Stimulated activated naive CD8-positive, alpha-beta T cell treated with anti-CD3 and anti-CD28 coated beads, Interleukin-15, Interleukin-2, amounts not matched to agents 100 ng/mL and 50 ng/mL, for 24 hours (primary cell): ENCODE data around the gene CDCA3.

Source experiments
- H3K27ac Mint-ChIP-seq: one replicate; pipeline ENCODE4 v1.8.0; 2021; ENCODE audit warnings: mild to moderate bottlenecking, mixed read lengths
- H3K27me3 Mint-ChIP-seq: one replicate; pipeline ENCODE4 v1.8.0; 2021; ENCODE audit warnings: mixed read lengths
- H3K36me3 Mint-ChIP-seq: one replicate; pipeline ENCODE4 v1.8.0; 2021; ENCODE audit warnings: low read depth, mixed read lengths
- H3K4me1 Mint-ChIP-seq: one replicate; pipeline ENCODE4 v1.8.0; 2021; ENCODE audit warnings: low read depth, mixed read lengths
- H3K4me3 Mint-ChIP-seq: one replicate; pipeline ENCODE4 v1.8.0; 2021; ENCODE audit warnings: mild to moderate bottlenecking, mixed read lengths
- H3K9me3 Mint-ChIP-seq: one replicate; pipeline ENCODE4 v1.8.0; 2021; ENCODE audit warnings: mixed read lengths

Gene CDCA3

DNA sequence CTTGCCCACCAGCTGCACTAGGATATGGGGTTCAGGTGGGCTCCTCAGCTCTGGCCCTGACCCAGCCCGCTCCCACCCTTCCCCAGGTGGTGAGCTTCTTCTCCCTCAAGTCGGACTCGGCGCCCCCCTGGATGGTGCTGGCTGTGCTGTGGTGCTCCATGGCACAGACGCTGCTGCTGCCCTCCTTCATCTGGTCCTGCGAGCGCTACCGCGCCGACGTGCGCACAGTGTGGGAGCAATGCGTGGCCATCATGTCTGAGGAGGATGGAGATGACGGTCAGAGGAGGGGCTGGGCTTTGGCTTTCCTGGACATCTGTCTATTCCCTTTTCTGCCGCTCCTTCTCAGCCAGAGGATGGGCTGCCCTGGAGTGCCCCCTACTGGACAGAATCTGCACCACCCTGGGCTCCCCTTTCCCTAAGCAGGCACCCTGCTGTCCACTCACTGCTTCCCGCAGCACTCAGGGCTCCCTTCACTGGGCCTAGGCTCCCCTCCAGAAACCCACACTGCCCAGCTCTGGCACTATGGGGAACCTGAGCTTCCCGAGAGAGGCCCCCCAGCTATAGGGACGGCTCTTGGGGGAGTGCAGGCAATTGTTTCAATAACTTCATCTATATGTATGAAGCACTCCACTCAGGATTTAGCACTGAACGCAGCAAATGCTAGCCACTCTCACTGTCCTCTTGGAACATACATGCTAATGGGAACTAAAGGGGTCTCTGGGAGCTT is 25.5 kb downstream of the CDCA3 start:
- Mint-ChIP-seq H3K27me3 (peaks cover 81% of the 10 kb centered on the region), H3K9me3 (no peaks in the 10 kb centered on the region), H3K27ac (no peak overlapping the region), H3K4me3 (no peak overlapping the region), H3K36me3 (no peaks in the 10 kb centered on the region), H3K4me1 (peaks cover 30% of the 10 kb centered on the region)

DNA sequence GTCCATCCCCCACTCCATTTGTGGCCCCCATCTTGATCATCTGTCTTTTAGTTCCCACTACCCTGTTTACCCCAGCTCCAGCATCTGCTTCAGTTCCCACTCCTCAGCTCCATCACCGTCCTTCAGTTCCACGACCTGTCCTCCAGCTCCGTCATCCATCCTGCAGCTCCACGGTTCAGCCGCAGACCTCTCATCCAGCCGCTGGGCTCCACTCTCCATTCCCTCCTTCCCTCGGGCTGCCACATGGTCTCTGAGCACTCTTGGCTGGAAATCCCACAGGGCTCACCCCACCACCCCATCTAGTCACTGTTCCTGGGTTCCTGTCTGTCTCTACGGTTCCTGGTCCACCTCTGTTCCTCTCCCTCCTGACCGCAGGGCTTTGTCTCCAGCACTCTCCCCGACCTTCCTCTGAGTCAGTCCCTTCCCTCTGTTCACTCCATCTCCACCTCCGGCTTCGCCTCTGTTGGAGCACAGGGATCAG is 26.1 kb downstream of the CDCA3 start:
- peaks cover 30% of the 10 kb centered on the region for H3K4me1 Mint-ChIP-seq
- H3K27me3 Mint-ChIP-seq: peaks cover 75% of the 10 kb centered on the region
- no peaks in the 10 kb centered on the region for H3K36me3 Mint-ChIP-seq
- H3K4me3 Mint-ChIP-seq: no peak overlapping the region
- H3K27ac Mint-ChIP-seq: peak overlapping the region; percentile 24
- no peaks in the 10 kb centered on the region for H3K9me3 Mint-ChIP-seq

DNA sequence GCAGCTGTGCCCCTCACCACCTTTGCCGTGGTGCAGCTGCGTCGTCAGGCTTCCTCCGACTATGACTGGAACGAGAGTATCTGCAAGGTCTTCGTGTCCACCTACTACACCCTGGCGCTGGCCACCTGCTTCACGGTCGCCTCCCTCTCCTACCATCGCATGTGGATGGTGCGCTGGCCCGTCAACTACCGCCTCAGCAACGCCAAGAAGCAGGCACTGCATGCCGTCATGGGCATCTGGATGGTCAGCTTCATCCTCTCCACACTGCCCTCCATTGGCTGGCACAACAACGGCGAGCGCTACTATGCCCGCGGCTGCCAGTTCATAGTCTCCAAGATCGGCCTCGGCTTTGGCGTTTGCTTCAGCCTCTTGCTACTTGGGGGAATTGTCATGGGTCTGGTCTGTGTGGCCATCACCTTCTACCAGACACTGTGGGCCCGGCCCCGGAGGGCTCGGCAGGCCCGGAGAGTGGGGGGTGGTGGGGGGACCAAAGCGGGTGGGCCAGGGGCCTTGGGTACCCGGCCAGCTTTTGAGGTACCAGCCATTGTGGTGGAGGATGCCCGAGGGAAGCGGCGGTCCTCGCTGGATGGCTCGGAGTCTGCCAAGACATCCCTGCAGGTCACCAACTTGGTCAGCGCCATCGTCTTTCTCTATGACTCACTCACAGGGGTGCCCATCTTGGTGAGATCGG is 26.9 kb downstream of the CDCA3 start:
- Mint-ChIP-seq H3K27ac (no peak overlapping the region), H3K4me1 (peaks cover 26% of the 10 kb centered on the region), H3K9me3 (no peaks in the 10 kb centered on the region), H3K27me3 (peaks cover 75% of the 10 kb centered on the region), H3K4me3 (no peak overlapping the region), H3K36me3 (no peaks in the 10 kb centered on the region)

DNA sequence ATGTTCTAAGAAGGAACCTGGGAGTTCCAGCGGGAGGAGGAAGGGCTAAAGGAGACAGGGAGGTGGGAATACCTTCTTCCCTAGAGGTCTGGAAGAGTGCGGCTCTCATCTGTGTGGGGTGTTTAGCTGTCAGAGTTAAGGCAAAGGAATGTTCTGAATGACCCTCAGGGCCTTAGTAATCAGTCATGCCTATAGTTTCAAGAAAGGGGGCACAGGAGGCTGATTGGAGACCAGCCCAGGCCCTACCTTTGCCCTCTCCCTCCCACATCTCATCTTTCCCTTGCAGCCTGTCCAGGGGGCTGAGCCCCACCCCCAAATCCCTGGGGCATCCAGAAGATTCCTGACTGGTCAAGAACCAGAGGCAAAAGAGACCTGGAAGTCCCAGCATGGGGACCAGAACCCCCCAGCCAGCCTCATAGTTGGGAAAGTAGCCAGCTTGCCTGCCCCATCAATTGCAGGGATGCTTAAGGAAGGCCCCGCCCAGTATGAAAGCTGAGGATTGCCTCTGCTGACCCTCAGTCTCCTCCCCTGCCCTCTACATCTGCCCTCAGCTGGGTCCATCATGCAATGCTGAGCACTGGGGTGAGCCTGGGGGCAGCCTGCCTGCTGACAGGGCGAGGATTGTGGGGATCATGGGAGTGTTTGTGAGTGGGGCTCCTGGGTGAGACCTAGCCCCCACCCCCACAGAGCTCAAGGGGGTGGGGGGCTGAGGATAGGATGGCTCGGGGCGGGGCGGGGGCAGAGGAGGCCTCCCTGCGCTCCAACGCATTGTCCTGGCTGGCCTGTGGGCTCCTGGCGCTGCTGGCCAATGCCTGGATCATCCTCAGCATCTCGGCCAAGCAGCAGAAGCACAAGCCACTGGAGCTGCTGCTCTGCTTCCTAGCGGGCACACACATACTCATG is 27.7 kb downstream of the CDCA3 start:
- Mint-ChIP-seq H3K27me3 (peaks cover 70% of the 10 kb centered on the region), H3K36me3 (no peaks in the 10 kb centered on the region), H3K4me1 (peaks cover 21% of the 10 kb centered on the region), H3K9me3 (no peaks in the 10 kb centered on the region), H3K4me3 (no peak overlapping the region), H3K27ac (no peak overlapping the region)

DNA sequence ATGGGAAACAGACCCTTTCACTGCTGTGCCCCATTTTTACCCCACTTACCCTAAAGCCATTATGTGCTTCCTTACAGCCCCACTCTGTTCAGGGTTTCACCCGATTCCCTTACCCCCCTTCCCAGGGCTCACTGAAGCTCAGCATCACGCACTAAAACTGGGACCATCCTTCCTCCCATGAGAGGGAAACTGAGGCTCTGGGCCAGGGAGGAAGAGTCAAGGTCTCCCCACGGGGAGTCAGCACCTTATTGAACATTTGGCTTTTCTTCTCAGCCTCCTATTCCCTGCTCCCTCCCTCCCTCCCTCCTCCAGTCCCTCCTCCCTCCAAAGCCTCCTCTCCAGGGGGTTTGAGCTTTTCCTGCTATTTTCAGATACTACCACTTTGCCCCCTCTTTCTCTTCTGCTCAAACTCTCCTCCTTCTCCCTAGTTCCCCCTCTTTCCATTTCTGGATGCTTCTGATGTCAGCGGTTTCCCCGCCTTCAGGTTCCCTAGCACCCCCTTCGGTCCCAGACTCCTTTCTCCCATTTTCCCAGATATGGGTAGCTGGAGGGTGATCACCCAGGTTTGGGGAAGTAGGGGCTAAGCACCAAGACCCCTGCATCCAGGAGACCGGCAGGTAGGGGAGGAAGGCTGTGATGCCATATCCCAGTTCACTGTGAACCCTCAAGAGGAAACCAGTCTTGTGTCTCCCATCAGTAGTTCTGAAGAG is 28.5 kb downstream of the CDCA3 start:
- peaks cover 16% of the 10 kb centered on the region for H3K4me1 Mint-ChIP-seq
- H3K27me3 Mint-ChIP-seq: peaks cover 65% of the 10 kb centered on the region
- no peak overlapping the region for H3K4me3 Mint-ChIP-seq
- no peaks in the 10 kb centered on the region for H3K9me3 Mint-ChIP-seq
- H3K27ac Mint-ChIP-seq: no peak overlapping the region
- H3K36me3 Mint-ChIP-seq: no peaks in the 10 kb centered on the region

DNA sequence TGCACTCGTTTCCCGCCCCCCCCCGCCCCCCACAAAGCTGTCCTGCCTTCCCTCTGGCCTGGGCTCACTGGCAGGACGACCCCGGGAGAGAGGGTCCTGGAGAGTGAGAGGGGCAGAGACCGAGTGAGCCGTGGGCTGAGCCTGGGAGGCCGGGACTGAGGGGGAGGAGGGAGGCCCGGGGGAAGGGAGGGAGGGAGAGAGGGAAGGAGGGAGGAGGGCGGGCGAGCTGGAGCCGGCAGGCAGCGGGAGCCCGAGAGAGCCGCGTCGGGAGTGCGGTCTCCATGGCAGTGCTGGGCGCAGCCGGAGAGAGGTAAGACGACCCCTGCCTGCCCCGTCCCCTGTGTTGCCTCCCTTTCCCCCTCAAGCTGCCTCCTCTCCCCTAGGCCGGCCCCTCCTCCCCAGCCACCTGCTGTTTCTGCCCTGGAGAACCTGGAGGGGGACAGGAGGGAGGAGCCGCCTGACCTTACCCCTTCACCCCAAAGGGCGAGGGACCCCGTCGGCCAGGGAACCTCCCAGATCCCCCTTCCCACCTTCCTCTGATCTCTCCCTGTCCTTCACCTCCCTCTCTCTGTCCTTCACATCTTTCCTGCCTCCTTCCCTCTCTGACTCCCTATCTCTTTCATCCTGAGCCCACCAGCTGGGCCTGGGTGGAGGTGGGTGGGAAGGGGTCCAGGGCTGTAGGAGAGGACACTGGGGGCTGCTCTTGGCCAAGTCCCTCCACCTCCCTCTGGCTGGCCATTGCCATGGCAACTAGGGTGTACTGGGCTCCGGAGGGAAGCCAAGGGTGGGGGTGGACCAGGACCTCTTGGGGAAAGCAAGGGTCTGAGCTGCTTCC is 29.3 kb downstream of the CDCA3 start, which contains the start of gene GPR162:
GPR162 (plus strand) TSS at position 231 of the 835 bp plus-strand sequence. CDS start 2,078 bp downstream, outside the sequence.
- Mint-ChIP-seq H3K36me3 (no peaks in the 10 kb centered on the region), H3K27ac (no peak within 1 kb of the TSS), H3K4me3 (peak within 1 kb of the TSS; percentile 7), H3K4me1 (peaks cover 12% of the 10 kb centered on the region), H3K27me3 (peaks cover 57% of the 10 kb centered on the region), H3K9me3 (no peaks in the 10 kb centered on the region)

DNA sequence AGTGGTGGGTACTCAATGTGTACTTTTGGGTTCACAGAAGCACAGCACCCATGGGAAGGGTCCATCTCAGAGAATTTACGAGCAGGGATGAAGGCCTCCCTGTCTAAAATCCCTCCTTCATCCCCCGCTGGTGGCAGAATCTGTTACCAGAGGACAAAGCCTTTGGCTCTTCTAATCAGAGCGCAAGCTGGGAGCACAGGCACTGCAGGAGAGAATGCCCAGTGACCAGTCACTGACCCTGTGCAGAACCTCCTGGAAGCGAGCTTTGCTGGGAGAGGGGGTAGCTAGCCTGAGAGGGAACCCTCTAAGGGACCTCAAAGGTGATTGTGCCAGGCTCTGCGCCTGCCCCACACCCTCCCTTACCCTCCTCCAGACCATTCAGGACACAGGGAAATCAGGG is 30.9 kb downstream of the CDCA3 start:
- no peaks in the 10 kb centered on the region for H3K36me3 Mint-ChIP-seq
- H3K27me3 Mint-ChIP-seq: peaks cover 46% of the 10 kb centered on the region
- H3K4me1 Mint-ChIP-seq: peaks cover 12% of the 10 kb centered on the region
- H3K27ac Mint-ChIP-seq: no peak overlapping the region
- H3K9me3 Mint-ChIP-seq: no peaks in the 10 kb centered on the region
- H3K4me3 Mint-ChIP-seq: no peak overlapping the region

DNA sequence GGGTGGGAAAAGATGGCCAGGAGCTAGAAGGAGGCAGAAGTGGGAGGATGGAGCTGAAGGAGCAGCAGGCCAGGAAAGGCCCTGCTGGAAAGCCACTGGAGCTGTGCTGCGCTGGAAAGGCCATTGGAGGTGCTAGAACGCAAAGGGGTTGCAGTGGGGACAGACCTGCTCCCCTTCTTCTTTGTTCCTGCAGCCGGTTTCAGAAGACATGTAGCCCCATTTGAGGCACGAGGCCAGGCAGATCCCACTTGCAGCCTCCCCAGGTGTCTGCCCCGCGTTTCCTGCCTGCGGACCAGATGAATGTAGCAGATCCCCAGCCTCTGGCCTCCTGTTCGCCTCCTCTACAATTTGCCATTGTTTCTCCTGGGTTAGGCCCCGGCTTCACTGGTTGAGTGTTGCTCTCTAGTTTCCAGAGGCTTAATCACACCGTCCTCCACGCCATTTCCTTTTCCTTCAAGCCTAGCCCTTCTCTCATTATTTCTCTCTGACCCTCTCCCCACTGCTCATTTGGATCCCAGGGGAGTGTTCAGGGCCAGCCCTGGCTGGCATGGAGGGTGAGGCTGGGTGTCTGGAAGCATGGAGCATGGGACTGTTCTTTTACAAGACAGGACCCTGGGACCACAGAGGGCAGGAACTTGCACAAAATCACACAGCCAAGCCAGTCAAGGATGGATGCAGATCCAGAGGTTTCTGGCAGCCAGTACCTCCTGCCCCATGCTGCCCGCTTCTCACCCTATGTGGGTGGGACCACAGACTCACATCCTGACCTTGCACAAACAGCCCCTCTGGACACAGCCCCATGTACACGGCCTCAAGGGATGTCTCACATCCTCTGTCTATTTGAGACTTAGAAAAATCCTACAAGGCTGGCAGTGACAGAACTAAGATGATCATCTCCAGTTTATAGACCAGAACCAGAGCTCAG is 31.7 kb downstream of the CDCA3 start:
- Mint-ChIP-seq H3K4me3 (no peak overlapping the region), H3K4me1 (peaks cover 12% of the 10 kb centered on the region), H3K36me3 (no peaks in the 10 kb centered on the region), H3K9me3 (no peaks in the 10 kb centered on the region), H3K27ac (no peak overlapping the region), H3K27me3 (peaks cover 38% of the 10 kb centered on the region)

DNA sequence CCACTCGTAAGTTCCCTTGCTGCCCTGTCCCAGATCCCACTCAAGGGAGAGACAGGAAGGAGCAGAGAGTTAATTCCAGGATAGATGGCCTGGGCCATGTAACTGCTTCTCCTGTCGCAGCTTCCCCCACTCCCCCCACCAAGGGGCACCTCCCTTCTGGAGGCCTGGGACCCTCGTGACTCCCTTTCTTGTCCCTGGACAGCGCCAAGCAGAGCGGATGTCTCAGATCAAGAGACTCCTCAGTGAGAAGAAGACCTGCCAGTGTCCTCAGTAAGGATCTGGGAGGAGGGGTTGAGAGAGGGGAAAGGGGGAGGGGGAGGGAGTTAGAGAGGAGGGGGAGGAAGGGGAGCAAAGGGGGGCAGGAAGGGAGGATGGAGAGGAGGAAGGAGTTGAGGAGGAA is 32.4 kb downstream of the CDCA3 start:
- no peak overlapping the region for H3K4me3 Mint-ChIP-seq
- peaks cover 12% of the 10 kb centered on the region for H3K4me1 Mint-ChIP-seq
- peaks cover 38% of the 10 kb centered on the region for H3K27me3 Mint-ChIP-seq
- no peaks in the 10 kb centered on the region for H3K9me3 Mint-ChIP-seq
- no peak overlapping the region for H3K27ac Mint-ChIP-seq
- no peaks in the 10 kb centered on the region for H3K36me3 Mint-ChIP-seq

DNA sequence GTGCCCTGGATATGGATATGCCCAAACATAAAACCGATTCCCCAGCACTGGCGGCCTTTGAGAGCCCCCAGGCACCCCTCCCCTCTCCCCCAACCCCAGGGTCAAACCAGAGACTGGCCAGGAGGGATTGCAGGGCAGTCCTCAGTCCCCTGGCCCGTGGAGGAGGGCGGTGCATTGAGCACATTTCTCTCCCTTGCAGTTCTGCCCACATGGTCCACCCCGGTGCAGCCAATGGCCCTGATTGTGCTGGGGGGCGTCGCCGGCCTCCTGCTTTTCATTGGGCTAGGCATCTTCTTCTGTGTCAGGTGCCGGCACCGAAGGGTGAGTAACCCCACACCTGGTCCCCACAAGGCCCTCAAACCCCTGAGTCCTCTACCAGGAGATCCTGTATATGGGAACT is 32.9 kb downstream of the CDCA3 start:
- H3K9me3 Mint-ChIP-seq: no peaks in the 10 kb centered on the region
- H3K4me1 Mint-ChIP-seq: peaks cover 12% of the 10 kb centered on the region
- no peak overlapping the region for H3K4me3 Mint-ChIP-seq
- no peaks in the 10 kb centered on the region for H3K36me3 Mint-ChIP-seq
- H3K27me3 Mint-ChIP-seq: peaks cover 37% of the 10 kb centered on the region
- H3K27ac Mint-ChIP-seq: no peak overlapping the region

DNA sequence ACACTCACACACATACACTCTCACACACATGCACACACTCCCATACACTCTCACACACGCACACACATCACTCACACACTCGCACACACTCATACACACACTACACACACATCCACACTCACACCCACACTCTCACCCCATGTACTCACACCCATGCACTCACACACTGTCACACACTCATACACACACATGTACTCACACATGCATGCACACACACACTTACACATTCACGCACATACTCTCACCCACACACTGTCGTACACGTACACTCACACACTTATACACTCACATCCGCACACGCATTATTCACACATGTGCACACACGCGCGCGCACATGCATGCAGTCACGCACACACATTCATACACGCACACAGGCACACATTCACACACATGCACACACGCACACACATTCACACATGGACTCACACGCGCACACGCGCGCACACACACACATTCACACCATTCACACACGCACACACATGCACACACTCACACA is 33.4 kb downstream of the CDCA3 start:
- Mint-ChIP-seq H3K27me3 (peaks cover 32% of the 10 kb centered on the region), H3K9me3 (no peaks in the 10 kb centered on the region), H3K36me3 (no peaks in the 10 kb centered on the region), H3K4me3 (no peak overlapping the region), H3K27ac (no peak overlapping the region), H3K4me1 (peaks cover 12% of the 10 kb centered on the region)

DNA sequence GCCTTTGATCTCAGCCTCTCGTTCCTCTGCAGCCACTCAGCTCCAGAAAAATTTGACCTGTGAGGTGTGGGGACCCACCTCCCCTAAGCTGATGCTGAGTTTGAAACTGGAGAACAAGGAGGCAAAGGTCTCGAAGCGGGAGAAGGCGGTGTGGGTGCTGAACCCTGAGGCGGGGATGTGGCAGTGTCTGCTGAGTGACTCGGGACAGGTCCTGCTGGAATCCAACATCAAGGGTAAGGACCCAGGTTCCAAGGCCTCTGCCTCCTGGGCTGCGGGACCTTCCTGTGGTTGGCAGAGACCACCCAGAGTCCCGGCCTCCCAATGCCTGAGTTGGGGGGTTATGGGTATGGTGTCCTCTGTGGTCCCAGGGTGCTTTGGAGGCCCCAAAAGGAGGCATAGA is 34.0 kb downstream of the CDCA3 start:
- no peaks in the 10 kb centered on the region for H3K36me3 Mint-ChIP-seq
- H3K4me3 Mint-ChIP-seq: no peak overlapping the region
- peaks cover 26% of the 10 kb centered on the region for H3K27me3 Mint-ChIP-seq
- no peak overlapping the region for H3K27ac Mint-ChIP-seq
- H3K4me1 Mint-ChIP-seq: peaks cover 11% of the 10 kb centered on the region
- no peaks in the 10 kb centered on the region for H3K9me3 Mint-ChIP-seq

DNA sequence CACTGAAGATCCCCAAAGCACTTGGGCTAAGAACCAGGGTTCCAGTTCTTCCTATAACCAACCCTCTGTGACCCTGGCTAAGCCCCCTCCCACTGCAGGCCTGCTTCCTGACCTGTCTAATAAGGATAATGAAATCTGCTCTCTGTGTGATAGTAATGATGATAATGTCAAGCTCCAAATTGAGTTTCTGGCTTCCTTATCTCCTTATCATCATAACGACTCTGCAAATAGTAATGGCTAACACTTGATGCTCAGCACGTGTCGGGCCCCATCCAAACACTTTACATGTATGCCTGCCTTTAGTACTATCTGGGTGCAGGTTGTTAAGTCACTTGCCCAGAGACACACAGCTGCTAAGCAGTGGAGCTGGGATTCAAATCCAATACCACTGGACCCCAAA is 34.5 kb downstream of the CDCA3 start:
- Mint-ChIP-seq H3K36me3 (no peaks in the 10 kb centered on the region), H3K9me3 (no peaks in the 10 kb centered on the region), H3K27me3 (peaks cover 23% of the 10 kb centered on the region), H3K4me3 (no peak overlapping the region), H3K4me1 (peaks cover 8% of the 10 kb centered on the region), H3K27ac (no peak overlapping the region)
